Measurements from ENCODE around the gene RGS4. TPM values are rescaled to one million over a fixed set of nuclear protein-coding genes. Genes with fewer than 3 reads are reported as not detected.
A peak's percentile ranks its signal among the peaks of the same experiment; 100 is the strongest.

The RGS4 gene
- polyA plus RNA-seq, result 0.23 to 1.1 TPM (median 0.90 TPM) in 3 replicates
- not detected for polyA plus RNA-seq (2011; ENCODE audit: low read depth)
- polyA plus RNA-seq (2011; cell fraction: cytosol; rRNA removed), result 0.17 and 0.30 TPM in 2 replicates
- 0.16 and 0.42 TPM in 2 replicates for polyA plus RNA-seq (2011; cell fraction: nucleus; rRNA removed)
- 0.55 TPM in 1 of 2 replicates, not detected in the other for polyA plus RNA-seq (2012; ENCODE audit: low replicate concordance)
- polyA minus RNA-seq, result 0.10 to 0.70 TPM (median 0.26 TPM) in 3 replicates
- not detected for polyA minus RNA-seq (2011; cell fraction: cytosol; rRNA and poly(A)+ RNA removed)
- 0.42 TPM in 1 of 2 replicates, not detected in the other for polyA minus RNA-seq (2011; cell fraction: nucleus; rRNA and poly(A)+ RNA removed)

- Histone ChIP-seq H3K9me3 (ENCODE audit: control insufficient read depth, low read depth, low read length) (no peaks in the 10 kb centered on the region), H3K36me3 (ENCODE audit: control insufficient read depth in 2 of 2, extremely low read depth in 1 of 2, insufficient read depth in 2 of 2, low read length in 2 of 2) (no peaks in the 10 kb centered on the region), H3K27ac (ENCODE audit: control insufficient read depth, insufficient read depth, low read length) (no peak within 1 kb of the TSS), H4K20me1 (ENCODE audit: control insufficient read depth, extremely low read depth, insufficient read depth, low read length) (no peaks in the 10 kb centered on the region), H3K4me3 (ENCODE audit: control insufficient read depth in 2 of 3, extremely low read depth in 1 of 3, insufficient read depth in 2 of 3, low read depth in 1 of 3, low read length in 3 of 3) (peak within 1 kb of the TSS in 2 of 3 experiments; percentile 8 to 40), H3K27me3 (ENCODE audit: control insufficient read depth, extremely low read depth, insufficient read depth, low read length) (no peaks in the 10 kb centered on the region), H3K4me2 (ENCODE audit: control insufficient read depth, extremely low read depth, insufficient read depth, low read depth, low read length) (peak within 1 kb of the TSS; percentile 70), H3K79me2 (ENCODE audit: control insufficient read depth, insufficient read depth, low read length) (no peaks in the 10 kb centered on the region), H3K9me1 (ENCODE audit: control insufficient read depth, extremely low read depth, insufficient read depth, low read length) (no peaks in the 10 kb centered on the region), H3K4me1 (ENCODE audit: control insufficient read depth, extremely low read depth, insufficient read depth, low read length) (peaks cover 13% of the 10 kb centered on the region), H3K9ac (ENCODE audit: control insufficient read depth, extremely low read depth, insufficient read depth, low read length) (no peak within 1 kb of the TSS), H2AFZ (ENCODE audit: control insufficient read depth, low read length) (peak within 1 kb of the TSS; percentile 27)
- TF ChIP-seq EZH2 (IDR thresholded peaks at IDR 0.05; ENCODE audit: low read length), result no peak
- peak; percentile 43 to 80 (median 47) for TF ChIP-seq CTCF (optimal IDR thresholded peaks at IDR 0.05 in 1 of 3, IDR thresholded peaks at IDR 0.05 in 1 of 3, conservative IDR thresholded peaks at IDR 0.05 in 1 of 3; ENCODE audit: extremely low read depth in 1 of 3, insufficient read depth in 2 of 3, low read length in 3 of 3)
- FAIRE-seq (peak; percentile 84), DNase-seq (ENCODE audit: low read depth, low spot score) (no peak)
- dilution Hi-C loops (cut with MboI; ENCODE audit: extremely low pct_ligation_motif_present, low sequenced_read_pairs), result no loop called here
Observed at GRCh38 chr1:163069142-163069541, at the start of gene RGS4. Gene RGS4 (plus strand): TSS chr1:163069361. CDS start chr1:163069485, 124 bp downstream.

GRCh38 chr1:163022129-163022528, 47.0 kb upstream of the RGS4 start:
- H3K36me3 ChIP-seq (ENCODE audit: control insufficient read depth in 2 of 2, extremely low read depth in 1 of 2, insufficient read depth in 2 of 2, low read length in 2 of 2), result no peaks in the 10 kb centered on the region
- H3K9ac ChIP-seq (ENCODE audit: control insufficient read depth, extremely low read depth, insufficient read depth, low read length), result no peak overlapping the region
- FAIRE-seq (peak; percentile 64), DNase-seq (ENCODE audit: low read depth, low spot score) (no peak)
- H3K9me3 ChIP-seq (ENCODE audit: control insufficient read depth, low read depth, low read length), result peaks cover 2% of the 10 kb centered on the region
- no peaks in the 10 kb centered on the region for H4K20me1 ChIP-seq (ENCODE audit: control insufficient read depth, extremely low read depth, insufficient read depth, low read length)
- H3K4me3 ChIP-seq (ENCODE audit: control insufficient read depth in 2 of 3, extremely low read depth in 1 of 3, insufficient read depth in 2 of 3, low read depth in 1 of 3, low read length in 3 of 3), result no peak overlapping the region
- no peak for TF ChIP-seq EZH2 (IDR thresholded peaks at IDR 0.05; ENCODE audit: low read length)
- TF ChIP-seq CTCF (optimal IDR thresholded peaks at IDR 0.05 in 1 of 3, IDR thresholded peaks at IDR 0.05 in 1 of 3, conservative IDR thresholded peaks at IDR 0.05 in 1 of 3; ENCODE audit: extremely low read depth in 1 of 3, insufficient read depth in 2 of 3, low read length in 3 of 3), result no peak
- no peaks in the 10 kb centered on the region for H3K9me1 ChIP-seq (ENCODE audit: control insufficient read depth, extremely low read depth, insufficient read depth, low read length)
- no peak overlapping the region for H2AFZ ChIP-seq (ENCODE audit: control insufficient read depth, low read length)
- no peaks in the 10 kb centered on the region for H3K27me3 ChIP-seq (ENCODE audit: control insufficient read depth, extremely low read depth, insufficient read depth, low read length)
- dilution Hi-C loops (cut with MboI; ENCODE audit: extremely low pct_ligation_motif_present, low sequenced_read_pairs), result no loop called here
- H3K27ac ChIP-seq (ENCODE audit: control insufficient read depth, insufficient read depth, low read length), result no peak overlapping the region
- H3K79me2 ChIP-seq (ENCODE audit: control insufficient read depth, insufficient read depth, low read length), result no peaks in the 10 kb centered on the region
- H3K4me1 ChIP-seq (ENCODE audit: control insufficient read depth, extremely low read depth, insufficient read depth, low read length), result no peaks in the 10 kb centered on the region
- H3K4me2 ChIP-seq (ENCODE audit: control insufficient read depth, extremely low read depth, insufficient read depth, low read depth, low read length), result no peak overlapping the region

All from keratinocyte (primary cell).